GM12892 (cell line): ENCODE measurements around the gene BMPR1A.

Source experiments
- POLR2A ChIP-seq: IDR thresholded peaks from 2 replicates; pipeline ENCODE4 v1.6.1; 2011; ENCODE audit warnings: low read depth, low read length, control low read depth
- POLR2AphosphoS5 ChIP-seq: IDR thresholded peaks from 2 replicates; pipeline ENCODE4 v1.6.1; 2011; ENCODE audit warnings: low read depth, low read length, control low read depth

DNA sequence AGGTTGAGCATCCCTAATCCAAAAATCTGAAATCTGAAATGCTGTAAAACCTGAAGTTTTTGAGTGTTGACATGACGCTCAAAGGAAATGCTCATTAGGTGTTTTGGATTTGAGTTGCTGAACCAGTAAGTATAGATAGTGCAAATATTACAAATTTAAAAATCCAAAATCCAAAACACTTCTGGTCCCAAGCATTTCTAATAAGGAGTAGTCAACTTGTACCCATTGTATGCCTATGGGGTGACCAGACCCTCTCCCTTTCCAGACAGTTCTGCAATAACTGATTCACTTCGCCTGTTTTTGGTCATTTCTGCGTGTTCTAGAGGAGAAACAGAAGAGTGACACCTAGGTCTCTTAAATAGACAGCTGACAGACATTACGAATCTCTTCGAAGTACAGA lies 110.7 kb downstream of the BMPR1A start:
- TF ChIP-seq POLR2A (no peak), POLR2AphosphoS5 (no peak)
